Lung (tissue), 12 donors: ENCODE results near the gene C2CD4B. TPM values are rescaled to one million over a fixed set of nuclear protein-coding genes. Genes with fewer than 3 reads are reported as not detected.

Source experiments
- ATAC-seq: fragments of 200-7000 bp; cut with Tn5 transposase; one replicate; pipeline ENCODE4 v1.9.1; 2020; ENCODE audit warnings: moderate number of reproducible peaks; ENCODE audit not compliant: insufficient read depth, low FRiP score
- DNase-seq, 3 donors: peaks; one replicate each; pipeline ENCODE4 v3.0.0-alpha.2; 2013 to 2017
- H3K27ac ChIP-seq, 2 donors: one replicate each; pipeline ENCODE4 v1.5.1; 2013; ENCODE audit warnings: mild to moderate bottlenecking in 2 of 2, moderate library complexity in 2 of 2, control low read depth in 1 of 2, inconsistent platforms in 1 of 2, low read depth in 1 of 2, low read length in 1 of 2
- H3K27me3 ChIP-seq, 3 donors: one replicate each; pipeline ENCODE4 v1.5.1; 2013; ENCODE audit warnings: low read length in 2 of 3; ENCODE audit not compliant: control insufficient read depth in 3 of 3, insufficient read depth in 3 of 3
- H3K36me3 ChIP-seq, 4 donors: one replicate each; pipeline ENCODE4 v1.5.1; 2013; ENCODE audit warnings: low read length in 4 of 4, mild to moderate bottlenecking in 1 of 4, moderate library complexity in 1 of 4; ENCODE audit not compliant: control insufficient read depth in 4 of 4, insufficient read depth in 4 of 4
- H3K4me1 ChIP-seq, 5 donors: one replicate each; pipeline ENCODE4 v1.5.1; 2013; ENCODE audit warnings: low read length in 5 of 5, mild to moderate bottlenecking in 2 of 5, moderate library complexity in 1 of 5; ENCODE audit not compliant: control insufficient read depth in 5 of 5, insufficient read depth in 5 of 5
- H3K4me3 ChIP-seq: one replicate; pipeline ENCODE4 v1.5.1; 2013; ENCODE audit warnings: mild to moderate bottlenecking, control low read depth, moderate library complexity
- H3K9ac ChIP-seq, 2 donors: one replicate each; pipeline ENCODE4 v1.5.1; 2013; ENCODE audit warnings: low read length in 2 of 2, control low read depth in 1 of 2; ENCODE audit not compliant: insufficient read depth in 1 of 2
- H3K9me3 ChIP-seq, 4 donors: one replicate each; pipeline ENCODE4 v1.5.1; 2013; ENCODE audit warnings: low read length in 3 of 4, mild to moderate bottlenecking in 1 of 4, moderate library complexity in 1 of 4; ENCODE audit not compliant: control insufficient read depth in 4 of 4, insufficient read depth in 3 of 4
- CTCF ChIP-seq: IDR thresholded peaks from 2 replicates; pipeline ENCODE4 v1.5.1; 2012; ENCODE audit warnings: mild to moderate bottlenecking; ENCODE audit errors: control extremely low read depth, extremely low read depth
- WGBS, 2 donors: extraction: QIAGEN DNeasy Blood & Tissue Kit; methylation state at CpG; one replicate each; pipeline ENCODE4 v1.1.7; 2013; 5-methylcytosine and 5-hydroxymethylcytosine counted together
- polyA plus RNA-seq, 2 donors: library from polyadenylated mRNA; stranded (reverse); fragments of 200-250 nt; gene quantifications; one replicate each; pipeline ENCODE4 v1.2.1, GENCODE V29; 2013
- total RNA-seq, 2 donors: library from RNA; depleted of rRNA in 1 of 2; stranded (reverse); fragments of >200 nt in 1 of 2; gene quantifications; one replicate each; pipeline ENCODE4 v1.2.1, GENCODE V29; 2014 to 2021
- donor health status: control.
- donor health status: control.
- donor health status: Bipolar disorder and iron deficiency.
- donor health status: healthy.
- donor health status: DM: yes; HTN: yes; CAD: no.

The C2CD4B gene
- total and polyA plus RNA-seq, 4 donors: 3.4 to 12.6 (median 7.6) TPM

- no peak for ATAC-seq
- DNase-seq: no peak
- H3K9me3 ChIP-seq: no peaks in the 10 kb centered on the region
- H3K27ac ChIP-seq: peak overlapping the region in 1 of 2 donors; percentile 43
- peaks cover 0 to 19% (median 6%) of the 10 kb centered on the region in 5 donors for H3K4me1 ChIP-seq
- no peak for TF ChIP-seq CTCF
- no peak overlapping the region for H3K4me3 ChIP-seq
- H3K9ac ChIP-seq: no peak overlapping the region
- H3K36me3 ChIP-seq: peaks cover 0 to 3% (median 0%) of the 10 kb centered on the region in 4 donors
- 89 to 92% methylated on average over 3 of the region's 3 CpGs for WGBS, 2 donors
- no peaks in the 10 kb centered on the region for H3K27me3 ChIP-seq
Observed at GRCh38 chr15:62119874-62120273, 45.2 kb downstream of the C2CD4B start.

GRCh38 chr15:62119227-62119864 is 45.7 kb downstream of the C2CD4B start:
- Histone ChIP-seq H3K9ac (peak overlapping the region in 1 of 2 donors; percentile 47), H3K36me3 (peaks cover 0 to 3% (median 0%) of the 10 kb centered on the region in 4 donors), H3K4me1 (peaks cover 0 to 16% (median 6%) of the 10 kb centered on the region in 5 donors), H3K27ac (peak overlapping the region; percentile 24 to 83), H3K4me3 (no peak overlapping the region), H3K27me3 (no peaks in the 10 kb centered on the region), H3K9me3 (no peaks in the 10 kb centered on the region)
- TF ChIP-seq CTCF: no peak
- WGBS, 2 donors: 31 to 32% methylated on average over 7 of the region's 7 CpGs
- peak; percentile 75 for ATAC-seq
- peak; percentile 31 to 78 (median 65) for DNase-seq

- ATAC-seq: no peak
- no peak for TF ChIP-seq CTCF
- peak; percentile 18 to 75 (median 49) for DNase-seq
- whole genome bisulfite sequencing, 2 donors: 67 to 79% methylated on average over 7 of the region's 7 CpGs
- Histone ChIP-seq H3K9ac (peak overlapping the region in 1 of 2 donors; percentile 8), H3K4me3 (no peak overlapping the region), H3K27me3 (no peaks in the 10 kb centered on the region), H3K36me3 (peaks cover 0 to 3% (median 0%) of the 10 kb centered on the region in 4 donors), H3K27ac (peak overlapping the region; percentile 24 to 83), H3K4me1 (peaks cover 0 to 12% (median 6%) of the 10 kb centered on the region in 5 donors), H3K9me3 (no peaks in the 10 kb centered on the region)
Observed at GRCh38 chr15:62118520-62119226, 46.4 kb downstream of the C2CD4B start.
